K562 (cell line): Measurements from ENCODE around the gene H2BW1. TPM values are rescaled to one million over a fixed set of nuclear protein-coding genes. Genes with fewer than 3 reads are reported as not detected.
"Not testable (repeated sequence)": the region's sequence is repeated elsewhere in the genome, so short reads cannot be mapped to it uniquely, and the experiment has no call there.

Experiments used
- ATAC-seq: fragments of 200-7000 bp; cut with Tn5 transposase; 3 replicates; pipeline ENCODE4 v1.9.1; 2020; ENCODE audit warnings: moderate library complexity
- BruUV-seq: library from RNA; stranded (reverse); fragments of 400-500 nt; replicated peaks from 2 replicates; lab custom pipeline; 2021; lab: Mats Ljungman, UMichigan
- CTCF ChIA-PET: fragments of 300-600 bp; formaldehyde crosslinking; extraction: SDS; loops from one replicate; lab custom pipeline; 2021; ENCODE audit warnings: low intra/inter-chr PET ratio; lab: Yijun Ruan, JAX
- POLR2A ChIA-PET: fragments of 300-600, 350-650 bp; sonication (Branson Sonifier 250); formaldehyde crosslinking; extraction: SDS; loops from one replicate; lab custom pipeline; 2021; ENCODE audit warnings: antibody characterized with exemption, inconsistent platforms; lab: Yijun Ruan, JAX
- DNase-seq, 4 experiments: peaks; one replicate each; pipeline versions ENCODE4 v3.0.0 to v3.0.0-alpha.2; 2011 to 2018; ENCODE audit warnings: low spot score in 3 of 4, mixed read lengths in 3 of 4; ENCODE audit errors: extremely low read depth in 1 of 4
- FAIRE-seq: peaks from 2 replicates; lab custom pipeline; 2011; peaks lifted over from hg19 to GRCh38; lab: Jason Lieb, UNC
- H2AFZ ChIP-seq: 2 replicates; pipeline ENCODE4 v1.6.0; 2011; ENCODE audit warnings: low read depth, low read length, control low read depth, inconsistent platforms
- H3K27ac ChIP-seq: fragments of 200-600 bp; 3 replicates; pipeline ENCODE4 v1.8.0; 2011; ENCODE audit warnings: low read depth, mild to moderate bottlenecking, control low read depth, inconsistent platforms, low read length, moderate library complexity, mixed read lengths; ENCODE audit errors: extremely low read depth
- H3K27me3 ChIP-seq, 2 experiments: fragments of 300-600 bp in 1 of 2; 2 replicates in 1 of 2; 3 replicates in 1 of 2; pipeline versions ENCODE4 v1.6.0 to v1.8.0; 2011; ENCODE audit warnings: inconsistent platforms in 2 of 2, low read length in 2 of 2, mild to moderate bottlenecking in 1 of 2, mixed read lengths in 1 of 2, moderate library complexity in 1 of 2; ENCODE audit not compliant: control insufficient read depth in 2 of 2, insufficient read depth in 2 of 2
- H3K36me3 ChIP-seq: fragments of 300-600 bp; 3 replicates; pipeline ENCODE4 v1.8.0; 2011; ENCODE audit warnings: mild to moderate bottlenecking, low read length, inconsistent platforms; ENCODE audit not compliant: control insufficient read depth, insufficient read depth
- H3K4me1 ChIP-seq, 2 experiments: fragments of 200-600 bp in 1 of 2; replicated peaks in 1 of 2; 2 replicates in 1 of 2; 3 replicates in 1 of 2; pipeline versions ENCODE4 v1.5.1 to v1.8.0; 2011; ENCODE audit warnings: inconsistent platforms in 2 of 2, low read length in 2 of 2, mild to moderate bottlenecking in 1 of 2, mixed read lengths in 1 of 2, moderate library complexity in 1 of 2; ENCODE audit not compliant: control insufficient read depth in 2 of 2, insufficient read depth in 2 of 2
- H3K4me2 ChIP-seq: 2 replicates; pipeline ENCODE4 v1.6.1; 2011; ENCODE audit warnings: low read length, control low read depth, inconsistent platforms, mixed read lengths; ENCODE audit not compliant: insufficient read depth
- H3K4me3 ChIP-seq: fragments of 200-600 bp; sonication (generic), shearing (Covaris generic); 2 replicates; pipeline ENCODE4 v1.5.1; 2016; ENCODE audit warnings: control low read depth, inconsistent platforms
- H3K79me2 ChIP-seq: fragments of 200-600 bp; 3 replicates; pipeline ENCODE4 v1.8.0; 2011; ENCODE audit warnings: low read length, inconsistent platforms; ENCODE audit not compliant: control insufficient read depth, insufficient read depth
- H3K9ac ChIP-seq, 2 experiments: 2 replicates each; pipeline versions ENCODE4 v1.6.0 to v1.6.1; 2011; ENCODE audit warnings: low read depth in 2 of 2, low read length in 2 of 2, control low read depth in 1 of 2, inconsistent platforms in 1 of 2, mild to moderate bottlenecking in 1 of 2, mixed read lengths in 1 of 2; ENCODE audit not compliant: insufficient read depth in 1 of 2
- H3K9me1 ChIP-seq: one replicate; pipeline ENCODE4 v1.6.0; 2011; ENCODE audit warnings: inconsistent platforms, mild to moderate bottlenecking, low read length, moderate library complexity; ENCODE audit not compliant: control insufficient read depth, insufficient read depth
- H3K9me3 ChIP-seq: replicated peaks from 2 replicates; pipeline ENCODE4 v1.5.1; 2011; ENCODE audit warnings: low read depth, low read length, inconsistent platforms; ENCODE audit not compliant: control insufficient read depth, insufficient read depth
- H4K20me1 ChIP-seq: replicated peaks from 2 replicates; pipeline ENCODE4 v1.6.1; 2011; ENCODE audit warnings: low read length, inconsistent platforms, mixed read lengths; ENCODE audit not compliant: control insufficient read depth, insufficient read depth
- SNRNP70 ChIP-seq: fragments of 200-400 bp; formaldehyde crosslinking; optimal IDR thresholded peaks from 2 replicates; pipeline ENCODE3; 2017; ENCODE audit warnings: low read depth, low read length
- ZNF174 ChIP-seq: fragments of 250-450 bp; sonication (Bioruptor Pico); IDR thresholded peaks from 2 replicates; pipeline ENCODE4 v1.4.0; 2020; ENCODE audit warnings: mild to moderate bottlenecking
- WGBS: fragments of 100-300 bp; shearing (Covaris generic); methylation state at CpG from one replicate; pipeline ENCODE4 v1.1.6; 2016; ENCODE audit warnings: low coverage, mixed read lengths; ENCODE audit not compliant: insufficient coverage; ENCODE audit errors: missing lambda C conversion rate; 5-methylcytosine and 5-hydroxymethylcytosine counted together
- in situ Hi-C: fragments of 300-500 bp; cut with MboI; formaldehyde crosslinking; loops from 4 replicates; pipeline ENCODE4 v1.15.0; 2018; ENCODE audit warnings: inconsistent platforms, mixed read lengths
- intact Hi-C: fragments of 100-400 bp; cut with micrococcal nuclease; formaldehyde crosslinking; loops from 2 replicates; pipeline ENCODE4 v1.14.2; 2022
- polyA plus RNA-seq, 8 experiments: library from polyadenylated mRNA; depleted of rRNA in 4 of 8; stranded (reverse) in 5 of 8; unstranded in 3 of 8; fragments of >200 nt; fragmentation: Nextera tagmentation in 2 of 8; fragmentation: Illumina TruSeq in 1 of 8; extraction: Ambion mirVana in 2 of 8; extraction: Trizol in 1 of 8; gene quantifications; 2 replicates each; pipeline versions ENCODE4 v1.2.1 to v1.2.3, GENCODE V29; 2011 to 2014; ENCODE audit warnings: inconsistent platforms in 1 of 8, missing spikeins in 1 of 8
- total RNA-seq, 7 experiments: library from RNA; depleted of rRNA in 6 of 7; stranded (reverse); fragments of >200 nt in 6 of 7; fragmentation: Illumina TruSeq in 2 of 7; extraction: Trizol in 2 of 7; gene quantifications; 2 replicates each; pipeline versions ENCODE4 v1.2.1 to v1.2.3, GENCODE V29; 2011 to 2021; ENCODE audit warnings: low replicate concordance in 1 of 7

The H2BW1 gene
- total and polyA plus RNA-seq, 9 of the 15 experiments (the other 6 are each of a cell fraction or from before 2014, with no cell fraction given), result not detected

- H3K9me1 ChIP-seq, DNase-seq, BruUV-seq, H3K9me3 ChIP-seq, CTCF ChIA-PET, H3K4me1 ChIP-seq, H3K27me3 ChIP-seq, H3K4me2 ChIP-seq, H2AFZ ChIP-seq, H3K4me3 ChIP-seq, FAIRE-seq, intact Hi-C loops, H3K36me3 ChIP-seq, H3K79me2 ChIP-seq, ATAC-seq, H3K9ac ChIP-seq, H3K27ac ChIP-seq, POLR2A ChIA-PET, in situ Hi-C loops, H4K20me1 ChIP-seq: not testable (repeated sequence)
- 2% methylated on average over 8 of the region's 8 CpGs for whole genome bisulfite sequencing
These were observed 2.1 kb upstream of the H2BW1 start for GRCh38 chrX:104015576-104015975.

- in situ Hi-C loops (no loop called here), intact Hi-C loops (no loop called here)
- H3K9ac ChIP-seq, result no peak overlapping the region
- FAIRE-seq (no peak), ATAC-seq (no peak)
- H4K20me1 ChIP-seq, result no peaks in the 10 kb centered on the region
- CTCF ChIA-PET, result no interaction called here
- H3K4me3 ChIP-seq, result no peak overlapping the region
- no TSS peak for BruUV-seq
- POLR2A ChIA-PET, result no interaction called here
- no peaks in the 10 kb centered on the region for H3K27me3 ChIP-seq
- no peaks in the 10 kb centered on the region for H3K36me3 ChIP-seq
- H3K4me2 ChIP-seq, result no peak overlapping the region; the same call in 1 of the 2 replicates
- 21% methylated on average over 16 of the region's 24 CpGs for WGBS
- no peaks in the 10 kb centered on the region for H3K79me2 ChIP-seq
- peaks cover 0 to 4% of the 10 kb centered on the region in 2 experiments; a peak in 1 of 5 replicates for H3K4me1 ChIP-seq
- no peaks in the 10 kb centered on the region for H3K9me1 ChIP-seq
- TF ChIP-seq ZNF174 (CRISPR knock-in tag) (no peak), SNRNP70 (no peak)
- TF ChIP-seq, all 486 proteins: peak for 0
- no peaks in the 10 kb centered on the region for H3K9me3 ChIP-seq
- no peak for DNase-seq
- H2AFZ ChIP-seq, result no peak overlapping the region
- no peak overlapping the region for H3K27ac ChIP-seq
These were observed 350 bp downstream of the H2BW1 start for GRCh38 chrX:104013158-104013557.
